ENCODE results near the gene LBR.

DNA sequence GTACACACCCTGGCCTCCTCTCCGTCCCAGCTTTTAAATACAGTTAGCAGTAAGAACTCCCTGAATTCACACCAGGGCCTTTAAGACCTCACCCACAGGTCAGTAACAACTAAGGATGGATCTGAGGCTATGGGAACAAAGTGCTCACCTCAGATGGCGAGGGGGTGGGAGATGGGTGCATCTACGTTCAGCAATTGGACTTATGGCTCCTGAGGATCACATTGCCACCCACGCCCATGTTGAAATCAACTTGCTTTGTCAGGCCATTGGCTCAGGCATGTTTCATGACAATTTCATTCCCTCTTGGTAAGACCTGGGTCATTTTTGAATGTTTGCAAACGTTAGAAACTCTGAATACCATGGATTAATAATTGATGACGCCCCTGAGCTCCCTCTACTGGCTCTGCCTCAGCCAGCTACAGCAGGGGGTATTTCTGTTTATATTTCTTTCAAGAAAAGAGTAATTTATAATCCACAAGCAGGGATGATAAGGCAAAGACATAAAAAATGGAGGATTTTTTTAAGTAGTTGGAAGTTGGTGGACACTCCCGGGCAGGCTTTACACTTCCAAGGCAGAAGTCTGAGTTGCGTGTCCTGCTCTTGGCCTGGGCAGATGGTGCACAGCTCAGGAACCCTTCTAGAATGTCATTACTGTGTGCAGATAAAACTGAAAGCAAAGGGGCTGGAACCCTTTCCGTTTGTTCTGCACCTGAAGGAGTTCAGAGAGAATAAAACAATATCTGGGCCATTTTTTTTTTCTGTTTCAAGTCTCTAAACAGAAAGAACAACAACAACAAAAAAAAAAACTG is 13.7 kb upstream of the LBR start:
- TF ChIP-seq, protein P1, sequence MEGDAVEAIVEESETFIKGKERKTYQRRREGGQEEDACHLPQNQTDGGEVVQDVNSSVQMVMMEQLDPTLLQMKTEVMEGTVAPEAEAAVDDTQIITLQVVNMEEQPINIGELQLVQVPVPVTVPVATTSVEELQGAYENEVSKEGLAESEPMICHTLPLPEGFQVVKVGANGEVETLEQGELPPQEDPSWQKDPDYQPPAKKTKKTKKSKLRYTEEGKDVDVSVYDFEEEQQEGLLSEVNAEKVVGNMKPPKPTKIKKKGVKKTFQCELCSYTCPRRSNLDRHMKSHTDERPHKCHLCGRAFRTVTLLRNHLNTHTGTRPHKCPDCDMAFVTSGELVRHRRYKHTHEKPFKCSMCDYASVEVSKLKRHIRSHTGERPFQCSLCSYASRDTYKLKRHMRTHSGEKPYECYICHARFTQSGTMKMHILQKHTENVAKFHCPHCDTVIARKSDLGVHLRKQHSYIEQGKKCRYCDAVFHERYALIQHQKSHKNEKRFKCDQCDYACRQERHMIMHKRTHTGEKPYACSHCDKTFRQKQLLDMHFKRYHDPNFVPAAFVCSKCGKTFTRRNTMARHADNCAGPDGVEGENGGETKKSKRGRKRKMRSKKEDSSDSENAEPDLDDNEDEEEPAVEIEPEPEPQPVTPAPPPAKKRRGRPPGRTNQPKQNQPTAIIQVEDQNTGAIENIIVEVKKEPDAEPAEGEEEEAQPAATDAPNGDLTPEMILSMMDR (IDR thresholded peaks at IDR 0.05) = peak; percentile 82
- TF ChIP-seq ZFX (IDR thresholded peaks at IDR 0.05; ENCODE audit: borderline replicate concordance) = no peak
